SKM-1 treated with dmso at 0.1 percent for 144 hours (cell line): ENCODE measurements around the gene C17orf67.

Source experiments
- DNase-seq: peaks from one replicate; lab custom pipeline; 2025; ENCODE audit not compliant: unreplicated experiment; lab: John Stamatoyannopoulos, UW

The C17orf67 gene, protein sequence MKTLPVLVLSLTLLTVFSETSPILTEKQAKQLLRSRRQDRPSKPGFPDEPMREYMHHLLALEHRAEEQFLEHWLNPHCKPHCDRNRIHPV

DNA sequence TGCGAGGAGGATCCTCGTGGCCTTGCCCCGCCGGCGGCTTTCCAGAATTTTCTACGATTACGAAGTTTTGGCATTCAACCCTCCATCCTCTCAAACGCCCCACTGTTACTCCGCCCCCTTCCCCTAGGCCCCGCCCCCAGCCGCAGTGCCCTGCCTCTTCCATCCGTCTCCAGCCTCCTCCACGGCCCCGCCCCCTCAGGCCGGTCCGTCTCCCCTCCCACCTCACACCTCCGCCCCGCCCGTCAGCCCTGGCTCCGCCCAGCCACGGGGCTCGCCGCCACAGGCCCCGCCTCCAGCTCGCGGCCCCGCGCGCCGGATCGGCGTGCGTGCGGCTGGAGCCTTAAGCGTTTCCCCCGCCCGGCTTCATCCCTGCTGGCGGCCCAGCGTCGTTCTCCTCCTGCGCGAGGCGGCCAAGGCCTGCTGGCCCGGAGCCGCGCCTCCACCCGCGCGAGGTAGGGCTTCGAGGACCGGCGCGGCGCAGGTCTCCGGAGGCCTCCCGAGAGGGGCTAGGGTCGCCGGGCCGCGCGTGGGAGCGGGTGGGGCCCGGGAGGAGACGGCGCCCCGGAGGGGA lies at the start of gene C17orf67, which contains the start of gene DGKE:
TSS of gene C17orf67 (minus strand) at position 112 of the 571 bp plus-strand sequence. CDS start 18,110 bp downstream, outside the sequence.
TSS of gene DGKE (plus strand) at position 343 of the 571 bp plus-strand sequence. CDS start 645 bp downstream, outside the sequence.
- peak; percentile 93 for DNase-seq

DNA sequence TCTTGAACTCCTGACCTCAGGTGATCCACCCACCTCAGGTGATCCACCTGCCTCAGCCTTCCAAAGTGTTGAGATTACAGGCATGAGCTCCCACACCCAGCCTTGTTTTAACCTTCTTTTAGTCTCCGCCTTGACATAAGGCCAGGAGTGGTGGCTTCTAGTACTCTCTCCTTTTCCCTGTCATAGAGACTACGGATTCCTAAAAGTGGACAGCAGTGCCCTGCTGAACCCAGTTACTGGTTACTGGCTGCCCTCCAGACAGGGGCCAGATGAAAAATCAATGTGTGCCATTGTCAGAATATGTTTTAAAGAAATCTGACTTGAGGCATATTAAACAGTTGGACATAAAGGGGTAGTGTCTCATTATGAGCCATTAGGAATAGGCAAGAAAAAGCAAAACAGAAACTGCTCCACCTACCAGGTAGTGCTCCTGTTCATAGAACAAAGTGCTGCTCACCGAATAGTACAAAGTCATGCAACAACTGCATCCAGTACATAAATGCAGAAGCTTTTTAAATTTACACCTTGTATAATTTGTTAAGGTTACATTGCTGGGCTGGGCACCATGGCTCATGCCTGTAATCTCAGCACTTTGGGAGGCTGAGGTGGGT lies 48.1 kb upstream of the C17orf67 start:
- no peak for DNase-seq

DNA sequence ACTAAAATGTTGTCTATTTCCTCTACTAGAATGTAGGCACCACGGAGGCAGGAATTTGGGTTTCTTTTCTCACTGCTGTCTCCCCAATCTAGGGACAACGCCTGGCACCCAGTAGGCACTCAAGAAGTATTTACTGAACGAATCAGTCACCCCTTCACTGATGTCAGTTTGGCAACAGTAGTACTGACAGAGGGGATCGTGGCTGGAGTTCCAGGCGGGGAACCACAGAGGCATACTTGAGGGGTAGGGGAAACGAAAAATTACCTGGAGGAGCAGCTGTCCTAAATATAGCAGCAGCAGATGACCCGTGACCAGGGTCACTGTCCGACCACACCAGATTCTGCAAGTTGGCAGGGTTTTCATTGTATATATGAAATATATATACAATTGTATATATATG lies 46.9 kb upstream of the C17orf67 start:
- DNase-seq: no peak

DNA sequence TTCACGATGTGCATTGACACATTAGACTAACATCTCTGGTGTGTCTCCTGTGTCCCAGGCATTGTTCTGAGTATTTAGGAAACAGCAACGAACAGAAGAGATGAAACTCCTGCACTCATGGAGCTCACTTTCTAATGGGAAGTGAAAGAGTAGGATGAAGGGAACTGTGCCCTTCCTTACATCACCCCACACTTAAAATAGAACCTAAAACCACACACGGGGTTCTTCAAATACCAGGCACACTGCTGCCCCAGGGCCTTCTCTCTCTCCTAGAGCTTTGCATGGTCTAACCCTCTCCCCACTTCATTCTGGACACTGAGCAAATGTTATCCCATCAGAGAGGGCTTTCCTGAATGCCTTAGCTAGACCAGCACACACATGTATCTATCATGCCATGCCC lies 46.4 kb upstream of the C17orf67 start:
- peak; percentile 40 for DNase-seq

DNA sequence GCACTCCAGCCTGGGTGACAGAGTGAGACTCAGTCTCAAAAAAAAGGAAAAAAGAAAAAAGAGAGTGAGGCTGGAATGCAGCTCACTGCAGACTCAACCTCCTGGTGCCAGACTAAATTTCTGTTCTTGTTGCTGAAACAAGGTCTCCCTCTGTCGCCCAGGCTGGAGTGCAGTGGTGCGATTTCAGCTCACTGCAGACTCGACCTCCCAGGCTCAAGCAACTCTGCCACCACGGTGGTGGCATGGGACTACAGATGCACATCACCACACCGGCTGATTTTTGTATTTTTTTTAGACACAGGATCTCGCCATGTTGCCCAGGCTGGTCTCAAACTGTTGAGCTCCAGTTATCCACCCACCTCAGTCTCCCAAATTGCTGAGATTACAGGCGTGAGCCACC lies 45.6 kb upstream of the C17orf67 start:
- no peak for DNase-seq

DNA sequence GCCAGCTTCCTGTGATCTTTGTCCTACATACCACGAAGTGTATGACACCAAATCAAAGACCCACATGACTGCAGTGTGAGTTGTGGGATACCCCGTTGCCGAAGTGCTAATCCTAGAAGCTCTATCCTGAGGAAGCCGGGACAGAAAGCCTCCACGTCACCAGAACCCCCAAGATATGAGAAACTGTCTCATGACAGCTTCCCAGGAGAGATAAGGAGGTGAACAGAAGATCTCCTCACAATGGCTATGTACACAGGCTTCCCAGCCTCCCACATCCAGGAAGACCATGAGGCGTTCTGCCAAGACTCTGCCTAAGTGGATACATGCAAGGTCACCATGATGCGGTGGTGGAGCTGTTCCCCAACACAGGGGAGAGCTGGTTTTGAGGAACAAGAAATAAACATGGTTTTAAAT lies 43.1 kb upstream of the C17orf67 start:
- no peak for DNase-seq

DNA sequence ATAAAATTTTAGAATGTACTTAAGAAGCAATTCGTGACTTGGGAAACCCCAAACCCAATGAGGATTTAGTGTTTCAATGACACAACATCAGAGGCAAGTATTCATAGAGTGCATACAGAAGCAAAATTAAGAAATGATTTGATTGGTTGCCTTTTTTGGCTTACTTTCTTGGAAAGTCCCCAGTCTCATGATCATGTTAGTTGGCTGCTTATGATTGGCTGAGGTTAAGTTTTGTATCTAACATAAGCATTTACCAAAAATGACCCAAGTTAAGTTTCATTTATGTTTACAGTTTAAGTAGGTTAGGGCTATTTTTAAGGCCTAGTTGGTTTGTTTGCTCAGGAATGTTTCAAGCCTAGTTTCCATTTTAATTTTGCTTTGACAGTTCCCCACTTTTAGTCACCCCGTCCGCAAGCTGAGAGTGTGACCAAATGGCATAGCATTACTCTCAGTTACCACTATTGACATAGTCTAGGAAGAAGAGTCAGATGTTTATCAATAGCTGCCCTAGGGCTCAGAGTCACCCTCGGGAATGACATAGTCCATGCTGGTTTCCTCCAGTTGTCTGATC lies 36.4 kb upstream of the C17orf67 start:
- DNase-seq: no peak

DNA sequence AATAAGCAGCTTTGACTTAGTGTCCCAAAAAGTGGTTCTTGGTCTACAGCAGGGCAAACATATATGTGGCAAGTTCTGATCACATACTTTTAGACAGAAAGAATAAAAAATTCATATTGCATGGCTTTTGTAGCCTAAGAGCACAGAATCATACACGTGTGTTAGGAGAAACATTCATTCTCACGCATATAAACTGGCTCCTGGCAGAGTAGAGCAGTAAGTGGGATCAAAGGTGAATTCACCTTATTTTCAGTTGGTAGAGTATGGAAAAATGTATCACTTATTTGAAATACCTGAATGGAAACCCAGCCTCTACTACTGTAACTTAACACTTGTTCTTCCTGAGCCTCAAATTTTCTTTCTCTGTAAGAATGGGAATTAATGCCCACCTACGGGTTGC lies 35.0 kb upstream of the C17orf67 start:
- DNase-seq: no peak

DNA sequence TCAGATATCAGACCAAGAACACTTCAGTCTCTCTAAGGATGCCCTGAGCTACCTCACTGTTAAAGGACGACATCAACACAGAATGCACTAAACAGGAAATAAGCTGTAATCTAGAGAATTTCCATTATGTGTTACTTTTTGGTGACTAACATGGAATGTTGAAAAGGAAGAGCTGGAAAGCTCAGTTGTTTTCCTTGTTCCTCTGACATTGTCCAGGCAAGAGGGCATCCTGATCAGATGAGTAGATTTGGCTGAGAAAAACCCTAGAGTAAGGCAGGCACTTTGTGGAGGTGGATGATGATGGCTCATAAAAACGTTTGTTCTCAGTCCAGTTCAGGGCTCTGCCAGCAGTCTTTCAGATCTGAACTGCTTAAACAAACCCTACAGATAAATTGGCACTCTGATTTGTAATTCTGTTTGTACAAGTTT lies 34.2 kb upstream of the C17orf67 start:
- no peak for DNase-seq

DNA sequence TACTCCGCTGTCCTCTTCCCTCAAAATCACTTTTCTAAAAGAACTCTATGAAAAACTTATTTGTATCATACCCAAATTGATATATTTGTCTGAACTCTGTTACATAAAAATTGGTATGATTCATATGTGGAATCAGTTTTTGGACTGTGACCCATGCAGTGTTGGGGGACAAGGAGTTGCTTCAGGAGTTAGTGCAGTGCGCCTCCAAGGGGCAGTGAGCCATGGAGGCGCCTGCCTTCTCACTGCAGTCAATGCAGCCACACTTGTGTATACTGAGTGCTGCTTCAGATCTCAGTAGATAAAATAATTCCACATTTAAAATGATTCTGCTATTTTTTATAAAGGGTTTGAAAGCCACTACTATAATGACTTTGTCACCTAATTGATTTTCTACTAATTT lies 32.8 kb upstream of the C17orf67 start:
- no peak for DNase-seq

DNA sequence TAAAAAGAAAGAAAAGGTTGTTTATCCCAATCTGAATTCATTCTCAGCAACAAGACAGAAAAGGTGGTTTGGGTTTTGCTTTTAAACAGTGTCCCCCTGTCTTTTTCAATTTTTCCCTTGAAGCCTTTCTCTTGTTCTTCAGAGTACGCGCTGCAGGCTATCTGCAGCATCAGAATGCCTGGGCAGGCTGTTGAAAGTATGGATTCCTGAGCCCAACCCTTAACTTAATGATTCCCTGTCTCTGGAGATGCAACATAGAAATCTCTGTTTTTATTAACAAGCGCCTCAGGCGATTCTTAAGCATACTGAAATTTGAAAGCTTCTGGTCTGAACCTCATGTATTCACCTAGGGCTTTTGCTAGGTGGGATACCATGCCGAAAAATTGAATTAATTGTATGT lies 32.4 kb upstream of the C17orf67 start:
- DNase-seq: no peak

DNA sequence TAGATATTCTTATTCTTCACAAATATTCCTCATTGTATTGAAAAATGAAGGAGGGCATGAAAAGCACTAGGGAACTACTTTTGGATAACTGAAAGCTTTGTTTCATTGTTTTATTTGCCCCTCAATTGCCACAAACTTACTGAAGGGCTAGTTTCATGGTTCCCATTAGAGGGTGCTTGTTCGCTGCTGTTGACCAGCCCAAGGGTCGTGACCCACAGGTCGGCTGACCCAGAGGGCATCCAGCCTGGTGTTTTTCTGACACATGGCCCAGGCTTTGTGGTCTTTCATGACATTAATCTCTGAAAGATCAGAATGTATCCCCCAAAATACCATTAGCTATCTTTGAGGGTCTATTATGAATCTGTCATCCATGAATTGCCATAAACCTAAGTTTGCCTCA lies 30.3 kb upstream of the C17orf67 start:
- DNase-seq: no peak

DNA sequence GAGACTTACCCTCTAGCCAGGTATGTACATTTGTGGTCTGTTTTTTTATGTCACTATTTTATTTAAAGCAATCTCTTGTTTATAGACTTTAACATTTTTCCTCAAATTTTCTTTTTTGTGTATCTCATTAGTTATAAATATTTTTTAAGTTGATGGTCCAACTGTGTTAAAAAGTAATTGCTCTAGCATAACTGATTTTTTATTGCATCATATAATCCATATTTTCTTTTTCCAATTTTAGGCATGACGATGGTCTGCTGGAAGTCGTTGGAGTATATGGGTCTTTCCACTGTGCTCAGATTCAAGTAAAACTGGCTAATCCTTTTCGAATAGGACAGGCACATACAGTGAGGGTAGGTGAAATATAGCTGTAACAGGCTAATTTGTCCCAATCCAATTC lies 28.2 kb upstream of the C17orf67 start:
- DNase-seq: no peak

DNA sequence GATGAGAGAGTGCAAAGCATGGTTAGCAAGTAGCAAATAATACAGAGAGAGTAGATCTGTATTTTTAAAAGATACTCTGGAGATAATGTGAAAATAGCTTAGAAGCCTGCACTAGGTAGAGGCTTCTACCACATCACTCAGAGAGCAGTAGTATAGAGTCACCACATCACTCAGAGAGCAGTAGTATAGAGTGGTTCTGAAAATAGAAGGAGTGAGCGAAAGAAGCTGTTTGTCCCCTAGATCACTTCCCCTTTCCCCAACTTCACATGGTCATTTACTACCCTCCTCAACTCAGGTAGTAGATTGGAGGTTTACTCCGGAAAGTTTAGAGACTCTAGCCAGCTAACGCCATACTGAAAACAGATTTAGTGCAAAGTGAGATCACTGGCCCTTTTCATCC lies 17.3 kb upstream of the C17orf67 start:
- no peak for DNase-seq

DNA sequence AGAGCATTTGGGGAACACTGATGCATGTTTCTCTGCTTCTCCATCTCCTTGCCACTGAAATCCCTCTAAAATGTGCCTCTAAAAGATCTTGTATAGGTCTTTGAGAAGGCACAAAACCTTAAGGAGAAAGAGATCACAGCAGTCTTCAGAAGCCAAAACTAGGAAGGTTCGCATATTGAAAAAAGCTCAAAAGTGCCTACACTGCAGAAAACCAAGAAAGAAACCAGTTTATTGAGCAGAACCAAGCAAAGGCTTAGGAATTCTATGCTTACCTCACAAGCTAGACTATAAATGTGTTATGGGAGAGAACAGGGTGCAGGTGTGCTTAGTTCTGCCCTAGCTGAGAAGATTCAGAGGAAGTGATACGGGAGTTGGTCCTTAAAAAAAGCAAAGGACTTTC lies 16.9 kb upstream of the C17orf67 start:
- no peak for DNase-seq

DNA sequence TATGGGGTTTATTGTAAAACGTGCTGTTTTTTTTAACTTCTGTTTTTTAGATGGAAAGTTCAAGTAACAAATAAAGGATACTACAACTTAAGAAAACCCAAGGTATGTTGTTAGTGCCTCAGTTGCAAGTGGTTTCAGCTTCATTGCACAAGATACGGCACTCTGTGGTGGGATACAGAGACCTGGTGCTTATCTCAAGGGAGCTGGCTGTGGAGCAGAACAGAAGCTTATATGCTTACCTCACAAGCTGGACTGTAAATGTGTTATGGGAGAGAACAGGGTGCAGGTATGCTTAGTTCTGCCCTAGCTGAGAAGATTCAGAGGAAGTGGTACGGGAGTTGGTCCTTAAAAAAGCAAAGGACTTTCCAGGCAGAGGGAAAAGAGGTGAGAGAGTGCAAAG lies 15.4 kb upstream of the C17orf67 start:
- DNase-seq: no peak

DNA sequence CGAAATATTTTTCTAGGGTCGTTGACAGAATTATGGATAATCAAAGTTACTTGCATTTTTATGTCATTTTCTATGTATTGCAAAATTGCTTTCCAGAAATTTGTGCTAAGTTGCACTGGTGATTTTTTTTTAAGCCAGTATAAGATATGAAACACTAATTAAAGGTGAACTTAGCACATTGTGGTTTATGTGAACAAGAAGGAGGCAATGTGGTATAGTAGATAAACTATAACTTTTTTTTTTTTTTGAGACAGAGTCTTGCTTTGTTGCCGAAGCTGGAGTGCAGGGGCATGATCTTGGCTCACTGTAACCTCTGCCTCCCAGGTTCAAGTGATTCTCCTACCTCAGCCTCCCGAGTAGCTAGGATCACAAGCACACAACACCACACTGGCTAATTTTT lies 13.4 kb upstream of the C17orf67 start:
- no peak for DNase-seq

DNA sequence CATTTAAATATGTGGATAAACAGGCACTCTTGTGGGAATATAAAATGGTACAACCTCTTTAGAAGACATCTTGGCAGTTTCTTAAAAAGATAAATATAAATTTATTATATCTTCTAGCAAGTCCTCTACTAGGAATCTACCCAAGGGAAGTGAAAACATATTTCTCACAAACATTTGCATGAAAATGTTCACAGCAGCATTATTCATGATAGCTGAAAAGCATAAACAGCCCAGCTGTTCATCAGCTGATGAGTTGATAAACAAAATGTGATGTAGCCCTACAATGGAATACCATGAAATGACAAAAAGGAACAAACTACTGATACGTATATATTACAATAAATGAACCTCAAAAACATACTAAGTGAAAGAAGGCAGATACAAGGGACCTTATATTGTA lies 12.2 kb upstream of the C17orf67 start:
- DNase-seq: no peak

DNA sequence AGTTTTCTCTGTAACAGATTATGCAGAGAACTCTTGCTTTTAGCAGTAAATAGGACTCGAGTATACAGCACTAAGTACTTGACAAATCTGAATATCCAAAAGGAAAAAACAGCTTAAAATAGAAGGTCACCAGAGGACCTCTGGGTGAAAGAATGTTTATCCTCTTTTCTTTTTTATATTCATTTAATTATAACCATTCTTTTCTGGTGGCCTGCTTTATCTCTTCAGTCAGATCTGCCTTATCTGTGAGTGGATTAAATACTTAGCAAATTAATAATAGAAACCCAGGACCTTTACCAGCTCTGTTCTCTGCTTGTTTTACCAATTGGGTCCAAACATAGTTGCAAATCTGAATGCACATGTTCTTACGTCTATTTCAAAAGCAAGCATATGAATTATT lies 8.9 kb upstream of the C17orf67 start:
- DNase-seq: no peak

DNA sequence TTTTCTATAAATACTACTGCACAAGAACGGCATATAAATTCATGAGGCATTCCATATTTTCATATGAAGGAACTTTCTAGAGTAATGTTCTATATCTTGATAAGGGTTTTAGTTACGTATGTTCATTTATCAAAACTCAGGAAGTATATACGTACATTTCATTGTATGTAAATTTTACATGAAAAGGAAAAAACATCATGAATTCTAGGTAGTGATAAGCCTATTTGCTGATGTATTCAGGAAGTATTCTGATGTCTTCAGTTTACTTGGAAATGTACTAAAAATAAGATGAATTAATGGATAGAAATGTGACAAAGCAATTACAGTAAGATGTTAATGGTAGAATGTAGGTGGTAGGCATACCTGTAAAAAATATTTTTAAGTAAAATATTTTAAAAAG lies 5.0 kb upstream of the C17orf67 start:
- DNase-seq: no peak

DNA sequence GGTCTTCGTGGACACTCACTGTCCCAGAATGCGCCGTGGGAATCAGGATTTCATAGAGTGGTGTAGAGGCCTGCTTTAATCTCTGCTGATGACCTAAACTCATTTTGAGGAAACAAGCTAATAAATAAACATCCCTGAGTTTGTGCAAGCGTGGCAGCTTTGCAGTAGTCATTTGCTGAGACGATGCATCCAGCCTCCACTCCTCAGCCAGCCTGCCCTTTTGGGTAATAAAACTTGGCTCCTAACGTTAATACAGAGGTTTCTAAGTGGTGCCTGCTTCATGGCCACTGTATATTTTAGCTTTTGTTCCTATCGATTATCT lies 1.5 kb upstream of the C17orf67 start:
- no peak for DNase-seq

DNA sequence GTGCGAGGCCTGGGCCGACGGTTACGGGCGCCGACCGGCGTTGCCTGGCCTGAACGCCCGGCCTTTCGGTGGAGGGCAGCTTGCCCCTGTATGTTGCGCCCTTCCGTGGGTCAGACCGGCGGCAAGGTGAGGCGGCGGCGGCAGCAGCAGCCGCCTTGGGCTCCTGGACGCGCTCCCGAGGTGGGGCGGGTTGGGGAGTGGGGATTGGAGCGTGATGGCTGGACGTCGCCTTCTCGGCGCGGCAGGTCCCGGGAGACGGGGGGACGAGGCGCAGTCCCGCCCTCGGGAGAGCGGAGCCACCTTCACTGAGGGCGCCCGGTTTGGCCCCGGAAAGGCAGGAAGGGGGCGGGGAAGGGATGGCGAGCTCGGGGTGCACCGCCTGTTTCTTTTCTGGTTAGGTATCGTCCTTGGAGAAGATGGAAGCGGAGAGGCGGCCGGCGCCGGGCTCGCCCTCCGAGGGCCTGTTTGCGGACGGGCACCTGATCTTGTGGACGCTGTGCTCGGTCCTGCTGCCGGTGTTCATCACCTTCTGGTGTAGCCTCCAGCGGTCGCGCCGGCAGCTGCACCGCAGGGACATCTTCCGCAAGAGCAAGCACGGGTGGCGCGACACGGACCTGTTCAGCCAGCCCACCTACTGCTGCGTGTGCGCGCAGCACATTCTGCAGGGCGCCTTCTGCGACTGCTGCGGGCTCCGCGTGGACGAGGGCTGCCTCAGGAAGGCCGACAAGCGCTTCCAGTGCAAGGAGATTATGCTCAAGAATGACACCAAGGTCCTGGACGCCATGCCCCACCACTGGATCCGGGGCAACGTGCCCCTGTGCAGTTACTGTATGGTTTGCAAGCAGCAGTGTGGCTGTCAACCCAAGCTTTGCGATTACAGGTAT lies 902 bp upstream of the C17orf67 start:
- DNase-seq: peak; percentile 41
